ENCODE data around the gene RORC. TPM values are rescaled to one million over a fixed set of nuclear protein-coding genes. Genes with fewer than 3 reads are reported as not detected.

RORC gene
- total and polyA plus RNA-seq, 3 donors from 2014 or later: 30.9 to 70.4 (median 55.4) TPM

DNA sequence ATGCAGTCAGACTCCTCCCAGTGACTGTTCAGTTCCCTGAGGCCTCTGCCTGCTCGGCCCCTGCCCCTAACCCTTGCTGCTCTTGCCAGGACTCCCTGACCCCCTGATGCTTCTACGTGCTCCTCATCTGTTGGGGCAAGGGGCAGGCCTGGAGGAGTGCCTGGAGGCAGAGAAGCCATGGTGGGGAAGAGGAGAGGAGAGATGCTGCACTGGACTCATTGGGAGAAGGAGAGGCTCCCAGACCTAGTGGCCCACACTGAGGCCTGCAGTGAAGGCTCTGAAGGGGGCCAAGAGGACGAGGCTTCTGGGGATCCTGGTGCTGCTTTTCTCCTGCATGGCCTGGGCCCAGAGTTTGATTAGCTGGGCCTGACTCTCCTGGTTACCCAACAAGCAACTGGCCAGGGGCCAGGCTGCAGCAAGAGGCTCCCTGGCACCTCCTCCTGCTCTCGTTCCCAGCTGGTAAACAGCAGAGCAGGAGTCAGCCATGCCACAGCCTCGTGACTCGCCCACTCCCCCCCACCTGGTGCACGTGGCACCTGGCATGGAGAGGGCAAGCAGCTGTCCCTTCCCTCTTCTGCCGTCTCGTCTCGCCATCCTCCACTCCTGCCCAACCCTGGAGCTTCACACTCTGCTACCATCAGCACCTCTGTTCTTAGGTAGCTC is 847 bp upstream of the RORC start:
- no peaks in the 10 kb centered on the region for H3K36me3 ChIP-seq (ENCODE audit: low read depth, missing control alignments)
- no peak overlapping the region for H3K27ac ChIP-seq
- H3K9me3 ChIP-seq: no peaks in the 10 kb centered on the region
- TF ChIP-seq, protein P1, sequence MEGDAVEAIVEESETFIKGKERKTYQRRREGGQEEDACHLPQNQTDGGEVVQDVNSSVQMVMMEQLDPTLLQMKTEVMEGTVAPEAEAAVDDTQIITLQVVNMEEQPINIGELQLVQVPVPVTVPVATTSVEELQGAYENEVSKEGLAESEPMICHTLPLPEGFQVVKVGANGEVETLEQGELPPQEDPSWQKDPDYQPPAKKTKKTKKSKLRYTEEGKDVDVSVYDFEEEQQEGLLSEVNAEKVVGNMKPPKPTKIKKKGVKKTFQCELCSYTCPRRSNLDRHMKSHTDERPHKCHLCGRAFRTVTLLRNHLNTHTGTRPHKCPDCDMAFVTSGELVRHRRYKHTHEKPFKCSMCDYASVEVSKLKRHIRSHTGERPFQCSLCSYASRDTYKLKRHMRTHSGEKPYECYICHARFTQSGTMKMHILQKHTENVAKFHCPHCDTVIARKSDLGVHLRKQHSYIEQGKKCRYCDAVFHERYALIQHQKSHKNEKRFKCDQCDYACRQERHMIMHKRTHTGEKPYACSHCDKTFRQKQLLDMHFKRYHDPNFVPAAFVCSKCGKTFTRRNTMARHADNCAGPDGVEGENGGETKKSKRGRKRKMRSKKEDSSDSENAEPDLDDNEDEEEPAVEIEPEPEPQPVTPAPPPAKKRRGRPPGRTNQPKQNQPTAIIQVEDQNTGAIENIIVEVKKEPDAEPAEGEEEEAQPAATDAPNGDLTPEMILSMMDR (IDR thresholded peaks at IDR 0.05): no peak
- no peak for TF ChIP-seq POLR2A (IDR thresholded peaks at IDR 0.05)
- 63 to 71% methylated on average over 10 of the region's 10 CpGs for WGBS, 2 donors
- H3K4me3 ChIP-seq: no peak overlapping the region
- intact Hi-C loops (cut with DNase I; ENCODE audit: low total_unique reads): no loop called here
- peak; percentile 93 for DNase-seq
- H3K27me3 ChIP-seq: no peaks in the 10 kb centered on the region
- H3K4me1 ChIP-seq: peaks cover 22% of the 10 kb centered on the region

DNA sequence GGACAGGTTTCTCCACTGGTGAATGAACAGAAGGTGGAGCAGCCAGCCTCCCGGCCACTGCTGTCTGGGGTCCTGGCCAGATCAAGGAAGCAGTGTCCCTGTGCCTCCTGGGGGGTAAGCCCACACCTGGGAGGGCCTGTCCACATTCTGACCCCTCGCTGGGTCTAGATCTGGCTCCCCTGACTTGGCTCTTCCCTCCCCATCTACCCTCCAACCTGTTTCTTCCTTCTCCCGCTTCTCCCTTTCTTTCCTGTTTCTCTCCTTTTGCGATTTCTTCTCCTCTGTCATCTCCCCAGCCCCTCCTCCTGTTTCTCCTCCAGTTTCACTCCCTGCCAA is 378 bp downstream of the RORC start:
- H3K27ac ChIP-seq: peak overlapping the region; percentile 5 to 59

DNA sequence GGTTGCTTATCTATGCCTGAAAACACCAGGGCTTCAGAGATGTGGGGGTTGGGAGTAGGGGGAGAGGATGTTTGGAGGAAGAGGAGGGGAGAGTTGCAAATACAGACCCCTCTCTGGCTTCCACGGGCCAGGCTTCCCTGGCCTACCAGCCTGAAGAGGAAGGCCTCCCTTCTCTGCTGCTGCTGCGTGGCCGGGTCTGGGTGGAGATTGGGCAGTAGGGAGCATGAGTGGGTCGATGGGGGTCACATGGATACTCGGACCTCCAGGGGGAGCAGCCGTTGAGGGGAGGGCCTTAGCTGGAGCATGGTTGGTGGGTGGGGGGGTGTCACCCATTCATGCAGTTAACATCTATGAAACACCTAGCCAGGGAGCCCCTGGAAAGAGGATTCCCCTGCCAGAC is 1.5 kb downstream of the RORC start:
- WGBS, 2 donors: 61 to 75% methylated on average over 4 to 6 of the region's 6 CpGs
- no peak overlapping the region for H3K4me3 ChIP-seq
- DNase-seq: no peak
- no peaks in the 10 kb centered on the region for H3K27me3 ChIP-seq
- no peaks in the 10 kb centered on the region for H3K36me3 ChIP-seq (ENCODE audit: low read depth, missing control alignments)
- no peak for TF ChIP-seq POLR2A (IDR thresholded peaks at IDR 0.05)
- TF ChIP-seq, protein P1 (IDR thresholded peaks at IDR 0.05): no peak
- no peaks in the 10 kb centered on the region for H3K9me3 ChIP-seq
- no peak overlapping the region for H3K27ac ChIP-seq
- intact Hi-C loops (cut with DNase I; ENCODE audit: low total_unique reads): no loop called here
- peaks cover 39% of the 10 kb centered on the region for H3K4me1 ChIP-seq

More for the DNA sequence above, 378 bp downstream of the RORC start:
- DNase-seq: no peak
- Histone ChIP-seq H3K27me3 (no peaks in the 10 kb centered on the region), H3K4me3 (peak overlapping the region in 1 of 2 donors; percentile 62), H3K36me3 (ENCODE audit: low read depth, missing control alignments) (no peaks in the 10 kb centered on the region), H3K4me1 (peaks cover 27% of the 10 kb centered on the region), H3K9me3 (no peaks in the 10 kb centered on the region)
- intact Hi-C loops (cut with DNase I; ENCODE audit: low total_unique reads): no loop called here
- WGBS, 2 donors: 65 to 74% methylated on average over 4 of the region's 4 CpGs
- TF ChIP-seq, protein P1 (IDR thresholded peaks at IDR 0.05): no peak
- no peak for TF ChIP-seq POLR2A (IDR thresholded peaks at IDR 0.05)

DNA sequence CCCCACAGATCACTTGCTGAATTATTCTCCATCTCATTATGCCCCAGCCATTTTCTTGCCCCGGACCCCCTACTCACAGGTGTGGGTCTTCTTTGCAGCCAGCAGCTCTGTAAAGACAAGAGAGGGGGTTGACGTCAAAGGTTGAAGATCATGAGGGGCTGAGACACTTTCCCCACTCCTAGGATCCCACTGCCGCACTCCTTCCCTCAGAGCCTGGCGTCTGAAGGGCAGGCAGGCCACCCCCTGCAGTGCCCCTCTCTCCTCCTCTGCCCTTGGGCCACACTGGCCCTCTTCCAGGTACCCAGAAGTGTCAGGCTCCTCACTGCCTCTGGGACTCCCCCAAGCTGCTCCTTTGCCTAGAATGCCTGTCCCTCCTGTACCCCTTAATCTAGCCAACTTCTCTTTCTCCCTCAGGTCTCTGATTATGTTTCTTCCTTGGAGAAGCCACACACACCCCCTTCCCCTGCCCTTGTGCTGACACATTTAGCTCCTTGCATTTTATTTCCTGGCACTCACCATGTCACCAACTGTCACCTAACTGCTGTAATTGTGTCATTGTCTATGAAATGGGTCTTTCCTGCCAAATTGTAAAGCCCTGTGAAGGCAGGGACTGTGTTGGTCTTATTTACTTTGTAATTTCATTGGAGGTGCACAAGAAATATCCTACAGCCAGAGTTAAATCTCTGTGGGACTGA is 2.1 kb downstream of the RORC start:
- no peak for DNase-seq
- WGBS, 2 donors: 53 to 67% methylated on average over 4 of the region's 4 CpGs
- Histone ChIP-seq H3K9me3 (no peaks in the 10 kb centered on the region), H3K4me3 (no peak overlapping the region), H3K27me3 (no peaks in the 10 kb centered on the region), H3K4me1 (peaks cover 44% of the 10 kb centered on the region), H3K36me3 (ENCODE audit: low read depth, missing control alignments) (no peaks in the 10 kb centered on the region), H3K27ac (no peak overlapping the region)
- TF ChIP-seq, protein P1 (IDR thresholded peaks at IDR 0.05): no peak
- no peak for TF ChIP-seq POLR2A (IDR thresholded peaks at IDR 0.05)
- intact Hi-C loops (cut with DNase I; ENCODE audit: low total_unique reads): no loop called here

Data from testis (tissue), 3 donors.